ENCODE data around the gene STX19.
"Not testable (repeated sequence)": the region's sequence is repeated elsewhere in the genome, so short reads cannot be mapped to it uniquely, and the experiment has no call there.

Gene STX19

GRCh38 chr3:94028093-94028837, at the start of gene STX19:
TSS of gene STX19 (minus strand) at chr3:94028597. CDS start at chr3:94015269, 13,328 bp downstream.
- DNase-seq, result no peak

GRCh38 chr3:94076055-94076454, 47.7 kb upstream of the STX19 start:
- no peak for DNase-seq

- DNase-seq, result no peak
Measured at GRCh38 chr3:94071713-94072284, 43.4 kb upstream of the STX19 start.

- DNase-seq, result no peak
Measured at GRCh38 chr3:94070341-94070911, 42.0 kb upstream of the STX19 start.

- peak in 1 of 2 donors; percentile 40 for DNase-seq
Measured at GRCh38 chr3:94069194-94069813, 40.9 kb upstream of the STX19 start.

GRCh38 chr3:94066506-94067500, 38.4 kb upstream of the STX19 start:
- DNase-seq, result no peak

- DNase-seq, result no peak
Measured at GRCh38 chr3:94065819-94066480, 37.6 kb upstream of the STX19 start.

- DNase-seq, result no peak
Measured at GRCh38 chr3:94065122-94065521, 36.7 kb upstream of the STX19 start.

GRCh38 chr3:94064243-94064860, 36.0 kb upstream of the STX19 start:
- DNase-seq, result no peak

- DNase-seq, result no peak
Measured at GRCh38 chr3:94063496-94064119, 35.2 kb upstream of the STX19 start.

GRCh38 chr3:94062513-94063404, 34.4 kb upstream of the STX19 start, which contains the start of the genes DHFR2 and NSUN3:
TSS of gene DHFR2 (minus strand) at chr3:94062916. CDS start at chr3:94061511, 1,405 bp downstream.
TSS of gene NSUN3 (plus strand) at chr3:94063061. CDS start at chr3:94063127, 66 bp downstream.
- peak; percentile 86 to 92 for DNase-seq

- DNase-seq, result no peak
Measured at GRCh38 chr3:94061297-94061696, 32.9 kb upstream of the STX19 start.

- no peak for DNase-seq
Measured at GRCh38 chr3:94050546-94050945, 22.1 kb upstream of the STX19 start.

- no peak for DNase-seq
Measured at GRCh38 chr3:94049267-94049666, 20.9 kb upstream of the STX19 start.

- no peak for DNase-seq
Measured at GRCh38 chr3:94046533-94046932, 18.1 kb upstream of the STX19 start.

- DNase-seq, result not testable (repeated sequence)
Measured at GRCh38 chr3:94044100-94044936, 15.9 kb upstream of the STX19 start.

GRCh38 chr3:94043285-94043684, 14.9 kb upstream of the STX19 start:
- DNase-seq, result no peak

- peak in 1 of 2 donors; percentile 27 for DNase-seq
Measured at GRCh38 chr3:94036909-94037507, 8.6 kb upstream of the STX19 start.
